Stomach (tissue), 9 donors: ENCODE results near the gene DPP6. TPM values are rescaled to one million over a fixed set of nuclear protein-coding genes. Genes with fewer than 3 reads are reported as not detected.

Source experiments
- DNase-seq, 2 donors: peaks; one replicate each; pipeline versions ENCODE4 v3.0.0 to v3.0.0-alpha.2; 2013 to 2019
- H3K27ac ChIP-seq, 5 donors: fragments of 200-600 bp in 4 of 5; sonication (generic) in 4 of 5; one replicate each; pipeline ENCODE4 v1.5.1; 2013 to 2019; ENCODE audit warnings: mild to moderate bottlenecking in 1 of 5, moderate library complexity in 1 of 5
- H3K27me3 ChIP-seq, 3 donors: fragments of 200-600 bp; sonication (generic); one replicate each; pipeline ENCODE4 v1.5.1; 2017 to 2019; ENCODE audit warnings: mixed run types in 1 of 3
- H3K36me3 ChIP-seq, 4 donors: fragments of 200-600 bp; sonication (generic); 1 replicate in 3 of 4; 2 replicates in 1 of 4; pipeline ENCODE4 v1.5.1; 2016 to 2019
- H3K4me1 ChIP-seq, 4 donors: fragments of 200-600 bp; sonication (generic); one replicate each; pipeline ENCODE4 v1.5.1; 2016 to 2019
- H3K4me3 ChIP-seq, 4 donors: fragments of 200-600 bp; sonication (generic) in 3 of 4; one replicate each; pipeline ENCODE4 v1.5.1; 2016 to 2019; ENCODE audit warnings: mild to moderate bottlenecking in 1 of 4
- H3K9me3 ChIP-seq, 4 donors: fragments of 200-600 bp; sonication (generic); one replicate each; pipeline ENCODE4 v1.5.1; 2016 to 2019
- EP300 ChIP-seq: sonication (generic); formaldehyde crosslinking; IDR thresholded peaks from one replicate; pipeline ENCODE4 v1.6.1; 2017; ENCODE audit warnings: antibody characterized with exemption
- POLR2A ChIP-seq, 4 donors: fragments of 450-650 bp; IDR thresholded peaks; one replicate each; pipeline ENCODE4 v1.6.1; 2016; ENCODE audit warnings: antibody characterized with exemption in 4 of 4, control low read depth in 2 of 4, mild to moderate bottlenecking in 1 of 4, moderate library complexity in 1 of 4
- POLR2AphosphoS5 ChIP-seq, 3 donors: sonication (generic); formaldehyde crosslinking; IDR thresholded peaks; one replicate each; pipeline ENCODE4 v1.6.1; 2016; ENCODE audit warnings: antibody characterized with exemption in 3 of 3
- WGBS, 5 donors: extraction: QIAGEN DNeasy Blood & Tissue Kit in 3 of 5; methylation state at CpG; one replicate each; pipeline versions ENCODE4 v1.1.5 to v1.1.7; 2013 to 2018; 5-methylcytosine and 5-hydroxymethylcytosine counted together
- intact Hi-C: fragments of 100-400 bp; cut with DNase I; formaldehyde crosslinking; loops from one replicate; pipeline ENCODE4 v1.15.1; 2023; ENCODE audit warnings: low total_unique reads
- polyA plus RNA-seq, 3 donors: library from polyadenylated mRNA; stranded (reverse); fragments of 200-250 nt; gene quantifications; one replicate each; pipeline ENCODE4 v1.2.3, GENCODE V29; 2013
- total RNA-seq, 5 donors: library from RNA; depleted of rRNA; stranded (reverse); fragments of >200 nt; gene quantifications; one replicate each; pipeline versions ENCODE4 v1.1.0 to v1.2.3, GENCODE V29; 2014 to 2016
- TF ChIP-seq, protein P1 (sequence below), 7 experiments: fragments of 450-650 bp in 4 of 7; fragments of 200-600 bp in 3 of 7; sonication (generic) in 3 of 7; IDR thresholded peaks; one replicate each; pipeline ENCODE4 v1.5.1; 2016 to 2019; ENCODE audit warnings: antibody characterized with exemption in 7 of 7, control low read depth in 2 of 7, mild to moderate bottlenecking in 1 of 7
- donor health status: healthy with polysubstance abuse.
- donor health status: Bipolar disorder and iron deficiency.
- donor health status: healthy.

The DPP6 gene
- total and polyA plus RNA-seq, 8 donors = 0.15 to 29.8 (median 4.9) TPM

DNA sequence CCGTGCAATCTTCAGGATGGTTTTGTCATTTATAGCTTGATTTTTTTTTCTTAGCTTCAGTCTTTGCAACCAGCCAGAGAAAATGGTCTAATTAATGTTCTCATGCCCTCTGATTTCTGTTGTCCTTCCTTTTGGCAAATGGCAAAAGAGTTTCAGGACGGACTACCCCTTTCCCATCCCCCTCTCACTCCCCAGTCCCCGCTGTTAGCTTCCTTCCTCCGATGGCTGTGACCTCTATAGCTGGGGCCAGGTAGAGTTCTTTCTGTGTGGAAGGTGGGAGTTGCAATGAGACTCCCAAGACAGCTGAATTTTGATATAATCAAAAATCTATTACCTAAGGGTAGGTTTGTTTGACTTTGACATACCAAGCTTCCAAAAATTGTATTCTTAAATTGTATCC, 588.7 kb downstream of the DPP6 start:
- TF ChIP-seq POLR2AphosphoS5 (IDR thresholded peaks at IDR 0.05) = no peak
- no peak for TF ChIP-seq POLR2A (IDR thresholded peaks at IDR 0.05)
- no peak for TF ChIP-seq EP300
- TF ChIP-seq, protein P1, sequence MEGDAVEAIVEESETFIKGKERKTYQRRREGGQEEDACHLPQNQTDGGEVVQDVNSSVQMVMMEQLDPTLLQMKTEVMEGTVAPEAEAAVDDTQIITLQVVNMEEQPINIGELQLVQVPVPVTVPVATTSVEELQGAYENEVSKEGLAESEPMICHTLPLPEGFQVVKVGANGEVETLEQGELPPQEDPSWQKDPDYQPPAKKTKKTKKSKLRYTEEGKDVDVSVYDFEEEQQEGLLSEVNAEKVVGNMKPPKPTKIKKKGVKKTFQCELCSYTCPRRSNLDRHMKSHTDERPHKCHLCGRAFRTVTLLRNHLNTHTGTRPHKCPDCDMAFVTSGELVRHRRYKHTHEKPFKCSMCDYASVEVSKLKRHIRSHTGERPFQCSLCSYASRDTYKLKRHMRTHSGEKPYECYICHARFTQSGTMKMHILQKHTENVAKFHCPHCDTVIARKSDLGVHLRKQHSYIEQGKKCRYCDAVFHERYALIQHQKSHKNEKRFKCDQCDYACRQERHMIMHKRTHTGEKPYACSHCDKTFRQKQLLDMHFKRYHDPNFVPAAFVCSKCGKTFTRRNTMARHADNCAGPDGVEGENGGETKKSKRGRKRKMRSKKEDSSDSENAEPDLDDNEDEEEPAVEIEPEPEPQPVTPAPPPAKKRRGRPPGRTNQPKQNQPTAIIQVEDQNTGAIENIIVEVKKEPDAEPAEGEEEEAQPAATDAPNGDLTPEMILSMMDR (IDR thresholded peaks at IDR 0.05) = no peak
- intact Hi-C loops = no loop called here
- Histone ChIP-seq H3K9me3 (peaks cover 0 to 12% (median 4%) of the 10 kb centered on the region in 4 donors), H3K36me3 (no peaks in the 10 kb centered on the region), H3K27me3 (no peaks in the 10 kb centered on the region), H3K27ac (no peak overlapping the region), H3K4me1 (no peaks in the 10 kb centered on the region), H3K4me3 (no peak overlapping the region)
- DNase-seq = no peak
- WGBS, 5 donors = 38 to 70% (median 65%) methylated on average over 4 of the region's 4 CpGs

DNA sequence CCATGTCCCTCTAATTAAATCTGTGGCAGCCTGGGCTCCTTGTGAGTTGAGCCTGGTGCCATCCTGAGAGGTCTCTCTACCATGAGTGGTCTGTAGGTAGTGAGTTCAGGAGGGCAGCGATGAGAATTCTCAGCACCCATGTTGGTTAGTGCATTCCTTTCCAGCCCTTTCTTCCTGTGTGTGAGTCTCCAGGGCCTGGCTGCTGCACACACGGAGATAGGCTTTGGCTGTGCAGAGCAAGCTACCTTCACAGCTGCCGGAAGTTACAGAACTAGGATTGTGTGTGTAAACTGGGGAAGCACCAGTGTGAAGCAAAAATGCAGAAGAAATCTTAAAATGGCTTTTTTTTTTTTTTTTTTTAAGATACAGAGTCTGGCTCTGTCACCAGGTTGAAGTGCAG, 592.2 kb downstream of the DPP6 start:
- intact Hi-C loops = no loop called here
- WGBS, 5 donors = 65 to 80% (median 76%) methylated on average over 3 of the region's 3 CpGs
- no peaks in the 10 kb centered on the region for H3K4me1 ChIP-seq
- no peak for DNase-seq
- TF ChIP-seq EP300 = no peak
- no peak for TF ChIP-seq POLR2A (IDR thresholded peaks at IDR 0.05)
- TF ChIP-seq, protein P1 (IDR thresholded peaks at IDR 0.05) = no peak
- TF ChIP-seq POLR2AphosphoS5 (IDR thresholded peaks at IDR 0.05) = no peak
- no peaks in the 10 kb centered on the region for H3K27me3 ChIP-seq
- H3K9me3 ChIP-seq = no peaks in the 10 kb centered on the region
- H3K36me3 ChIP-seq = no peaks in the 10 kb centered on the region
- H3K27ac ChIP-seq = no peak overlapping the region
- H3K4me3 ChIP-seq = no peak overlapping the region

DNA sequence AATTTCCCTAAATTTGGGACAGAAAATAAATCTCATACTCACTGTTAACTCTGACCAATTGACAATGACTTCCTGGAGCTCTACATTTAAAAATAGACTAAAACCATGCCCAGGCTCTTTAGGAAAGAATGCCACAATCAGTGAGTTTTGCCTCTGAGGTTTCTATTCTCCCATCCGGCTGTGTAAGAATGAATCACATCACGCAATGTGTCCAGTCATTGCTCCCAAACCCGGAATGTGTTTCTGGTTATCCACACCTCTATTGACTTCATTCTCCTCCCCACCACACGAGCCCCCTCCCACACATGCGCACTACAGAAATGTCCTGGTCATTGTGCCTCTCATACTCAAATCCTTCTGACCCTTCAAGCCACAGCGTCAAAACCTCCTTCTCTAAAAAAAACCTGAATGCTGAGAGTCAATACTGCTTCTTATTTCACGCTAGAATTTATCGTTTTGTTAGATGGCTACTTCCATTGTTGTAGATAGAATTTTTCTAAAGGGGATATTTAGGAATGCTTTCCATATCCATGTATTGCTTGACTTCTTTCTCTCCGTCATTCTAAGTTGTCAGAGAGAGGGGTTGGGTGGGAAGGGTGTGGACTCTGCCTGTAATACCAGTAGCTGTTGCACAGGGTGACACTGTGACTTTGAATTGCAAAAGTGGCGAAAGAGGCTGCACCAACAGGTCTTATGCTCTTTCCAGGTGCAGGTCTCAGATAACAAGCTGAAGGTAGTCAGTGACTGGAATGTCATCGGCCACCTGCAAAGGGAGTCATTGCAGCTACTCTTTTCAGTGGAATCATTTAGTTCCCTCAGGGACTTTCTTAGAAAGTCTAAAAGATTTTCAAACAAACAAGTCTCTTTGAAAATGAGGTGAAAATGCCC, 594.2 kb downstream of the DPP6 start:
- peaks cover 0 to 8% (median 0%) of the 10 kb centered on the region in 4 donors for H3K9me3 ChIP-seq
- no peak for DNase-seq
- TF ChIP-seq POLR2AphosphoS5 (IDR thresholded peaks at IDR 0.05) (no peak), POLR2A (IDR thresholded peaks at IDR 0.05) (no peak), EP300 (no peak)
- TF ChIP-seq, protein P1 (IDR thresholded peaks at IDR 0.05) = no peak
- H3K4me1 ChIP-seq = no peaks in the 10 kb centered on the region
- WGBS, 5 donors = 75 to 87% (median 84%) methylated on average over 11 of the region's 11 CpGs
- no peaks in the 10 kb centered on the region for H3K36me3 ChIP-seq
- intact Hi-C loops = no loop called here
- H3K27me3 ChIP-seq = no peaks in the 10 kb centered on the region
- no peak overlapping the region for H3K4me3 ChIP-seq
- H3K27ac ChIP-seq = no peak overlapping the region

DNA sequence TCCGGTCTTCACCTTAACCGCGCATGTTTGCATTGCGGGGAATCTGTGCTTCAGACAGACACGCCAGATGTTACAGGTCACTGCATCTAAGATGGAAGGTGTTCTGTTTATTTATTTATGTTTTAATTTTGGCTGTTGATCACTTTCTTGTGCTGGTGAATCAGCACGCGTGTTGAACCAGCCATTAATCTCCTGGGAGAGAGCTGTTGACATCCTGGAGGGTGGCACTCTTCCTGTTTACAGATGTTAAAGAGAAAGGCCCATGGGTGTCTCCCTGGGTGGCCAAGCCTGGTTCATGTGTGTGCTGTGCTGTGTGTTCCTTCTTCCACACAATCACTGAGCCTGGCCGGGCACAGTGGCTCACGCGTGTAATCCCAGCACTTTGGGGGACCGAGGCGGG, 595.4 kb downstream of the DPP6 start:
- intact Hi-C loops = no loop called here

More for the DNA sequence above, 595.4 kb downstream of the DPP6 start:
- no peaks in the 10 kb centered on the region for H3K36me3 ChIP-seq
- peaks cover 0 to 8% (median 0%) of the 10 kb centered on the region in 4 donors for H3K9me3 ChIP-seq
- H3K4me1 ChIP-seq = no peaks in the 10 kb centered on the region
- H3K4me3 ChIP-seq = no peak overlapping the region
- WGBS, 5 donors = 75 to 94% (median 89%) methylated on average over 12 of the region's 12 CpGs
- TF ChIP-seq POLR2AphosphoS5 (IDR thresholded peaks at IDR 0.05) (no peak), EP300 (no peak), POLR2A (IDR thresholded peaks at IDR 0.05) (no peak)
- TF ChIP-seq, protein P1 (IDR thresholded peaks at IDR 0.05) = no peak
- DNase-seq = no peak
- no peak overlapping the region for H3K27ac ChIP-seq
- H3K27me3 ChIP-seq = no peaks in the 10 kb centered on the region
